GM19025 (cell line): ENCODE data around the gene ANKRD33.

Experiments
- ATAC-seq: cut with Tn5 transposase; IDR thresholded peaks from one replicate; pipeline ENCODE4 v1.9.1; 2021; ENCODE audit warnings: mild to moderate bottlenecking, low read depth, moderate library complexity; ENCODE audit not compliant: unreplicated experiment

Gene ANKRD33

DNA sequence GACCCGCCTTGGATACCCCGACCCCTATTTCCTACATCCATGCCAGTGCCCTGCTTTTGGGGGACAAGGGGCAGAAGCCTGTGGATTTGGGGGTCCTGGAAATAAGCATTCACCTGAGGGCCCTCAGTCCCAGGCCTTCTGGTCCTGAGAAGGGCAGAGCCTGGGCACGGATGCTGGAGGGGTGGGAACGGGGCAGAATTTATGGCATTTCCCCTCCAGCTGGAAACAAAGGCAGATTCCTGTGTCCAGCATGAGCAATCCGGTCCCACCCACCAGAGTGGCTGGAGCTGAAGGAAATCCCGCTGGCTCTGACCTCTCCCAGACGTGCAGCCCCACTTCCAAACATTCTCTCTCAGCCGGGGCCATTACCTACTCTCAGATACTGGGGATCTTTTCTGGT lies 9.3 kb downstream of the ANKRD33 start:
- no peak for ATAC-seq

DNA sequence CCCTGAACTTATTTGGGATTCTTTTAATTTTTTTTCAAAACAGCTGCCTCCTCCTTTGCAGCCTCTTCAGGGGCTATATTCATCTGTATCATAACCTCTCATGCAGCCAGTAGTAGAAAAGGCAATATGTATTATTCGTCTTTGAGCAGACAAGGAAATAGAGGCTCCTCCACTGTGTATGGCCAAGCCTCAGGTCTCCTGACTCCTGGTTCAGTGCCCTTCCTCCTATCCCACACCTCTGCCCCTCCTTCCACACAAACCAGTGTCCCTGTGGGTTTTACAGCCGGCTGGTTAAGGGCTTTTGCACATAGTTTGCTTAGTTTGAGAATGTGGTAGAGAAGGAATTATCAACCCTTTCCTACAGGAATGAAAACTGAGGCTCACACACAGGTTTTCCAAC lies 10.6 kb downstream of the ANKRD33 start:
- ATAC-seq: no peak

DNA sequence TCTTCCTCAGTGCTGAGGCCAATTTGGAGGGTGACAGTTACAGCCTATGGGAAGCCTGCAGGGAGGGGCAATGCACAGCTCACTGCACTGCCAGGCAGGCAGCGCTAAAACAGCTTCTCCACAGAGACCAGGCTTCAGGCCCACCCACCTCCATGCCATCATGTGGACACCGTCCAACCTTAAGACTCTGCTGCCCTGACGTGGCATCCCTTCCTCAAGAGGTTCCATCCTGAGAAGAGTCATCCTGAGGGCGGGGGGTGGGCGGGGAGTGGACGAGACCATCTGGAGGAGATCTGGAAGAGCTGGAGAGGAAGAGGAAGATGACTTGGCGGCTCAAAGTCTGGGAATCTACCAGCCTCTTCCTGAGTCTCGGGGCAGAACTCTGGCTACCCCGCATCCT lies 11.0 kb downstream of the ANKRD33 start:
- ATAC-seq: no peak

DNA sequence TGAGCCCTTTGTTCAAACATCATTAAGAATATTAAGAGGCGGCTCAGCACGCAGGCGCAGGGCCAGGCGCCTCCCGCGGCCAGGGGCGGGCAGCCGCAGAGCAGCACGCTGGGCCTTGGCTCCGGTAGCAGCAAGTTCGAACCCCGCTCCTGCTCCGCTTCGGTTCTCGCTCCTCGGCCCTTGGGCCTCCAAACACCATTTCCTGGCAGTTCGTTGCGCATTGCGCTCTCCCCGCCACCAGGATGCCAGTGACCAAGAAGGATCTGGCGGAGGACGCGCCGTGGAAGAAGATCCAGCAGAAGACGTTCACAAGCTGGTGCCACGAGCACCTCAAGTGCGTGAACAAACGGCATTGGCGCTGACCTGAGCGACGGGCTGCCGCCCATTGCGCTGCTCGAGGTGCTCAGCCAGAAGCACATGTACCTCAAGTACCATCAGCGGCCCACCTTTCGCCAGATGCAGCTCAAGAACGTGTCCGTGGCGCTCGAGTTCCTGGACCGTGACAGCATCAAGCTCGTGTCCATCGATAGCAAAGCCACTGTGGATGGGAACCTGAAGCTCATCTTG lies 12.5 kb downstream of the ANKRD33 start:
- ATAC-seq: no peak

DNA sequence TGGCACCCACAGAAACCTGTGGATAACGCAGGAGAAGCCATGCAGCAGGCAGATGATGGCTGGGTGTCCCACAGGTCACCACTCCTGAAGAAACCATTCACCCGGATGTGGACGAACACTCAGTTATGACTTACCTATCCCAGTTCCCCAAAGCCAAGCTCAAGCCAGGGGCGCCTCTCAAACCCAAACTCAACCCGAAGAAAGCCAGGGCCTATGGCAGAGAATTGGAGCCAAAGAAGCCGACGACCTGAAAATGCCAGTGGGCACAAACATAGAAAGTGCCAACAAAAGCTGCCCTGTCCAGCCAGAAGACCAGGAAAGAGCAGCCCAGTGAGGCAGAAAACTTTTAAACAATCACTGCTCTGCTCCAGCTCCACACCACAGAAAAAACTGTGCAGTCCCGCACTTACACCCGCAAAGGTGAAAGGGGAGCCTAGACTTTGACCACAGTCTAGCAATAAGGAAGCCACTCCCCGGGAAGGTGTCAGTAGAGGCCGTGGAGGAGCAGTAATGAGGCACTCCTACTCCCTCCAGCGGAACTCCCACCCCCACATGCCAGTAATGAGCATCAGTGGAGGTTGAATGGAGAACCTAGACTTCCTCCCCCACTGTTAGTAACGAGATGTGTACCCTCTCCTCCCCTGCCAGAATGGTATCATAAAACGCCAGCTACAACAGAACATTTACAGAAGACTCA lies 13.4 kb downstream of the ANKRD33 start:
- ATAC-seq: no peak

DNA sequence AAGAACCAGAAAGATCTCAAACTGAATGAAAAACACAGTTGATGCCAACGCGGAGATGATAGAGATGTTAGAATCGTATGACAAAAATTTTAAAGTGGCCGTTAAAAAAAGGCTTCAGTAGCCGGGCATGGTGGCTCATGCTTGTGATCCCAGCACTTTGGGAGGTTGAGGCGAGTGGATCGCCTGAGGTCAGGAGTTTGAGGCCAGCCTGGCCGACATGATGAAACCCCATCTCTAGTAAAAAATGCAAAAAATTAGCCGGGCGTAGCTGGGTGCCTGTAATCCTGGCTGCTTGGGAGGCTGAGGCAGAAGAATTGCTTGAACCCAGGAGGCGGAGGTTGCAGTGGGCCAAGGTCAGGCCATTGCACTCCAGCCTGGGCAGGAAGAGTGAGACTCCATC lies 14.0 kb downstream of the ANKRD33 start:
- no peak for ATAC-seq

DNA sequence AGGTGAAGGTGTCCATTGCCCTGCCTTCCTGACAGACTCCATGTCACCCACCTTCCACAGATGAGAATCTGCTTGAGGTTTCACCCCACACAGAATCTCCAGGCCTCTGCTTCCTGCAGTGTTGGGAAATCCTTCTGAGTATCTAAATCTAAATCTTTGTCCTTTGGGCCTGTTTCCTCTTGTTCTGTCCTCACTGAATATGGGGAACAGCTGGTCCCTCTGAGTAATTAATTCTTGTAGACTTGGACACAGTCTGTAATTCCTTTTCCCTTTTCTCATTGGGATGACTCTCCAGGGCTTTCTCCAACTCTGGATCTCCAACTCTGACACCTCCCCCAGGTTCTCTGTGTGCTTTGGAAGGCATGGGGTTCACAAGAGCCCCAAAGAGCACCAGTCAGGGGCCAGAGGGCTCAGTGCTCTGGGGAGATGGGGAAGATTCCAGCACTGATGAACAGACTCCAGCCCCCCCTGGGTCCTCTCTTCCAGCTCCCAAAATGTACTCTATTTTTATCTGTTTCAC lies 17.1 kb downstream of the ANKRD33 start:
- ATAC-seq: no peak

DNA sequence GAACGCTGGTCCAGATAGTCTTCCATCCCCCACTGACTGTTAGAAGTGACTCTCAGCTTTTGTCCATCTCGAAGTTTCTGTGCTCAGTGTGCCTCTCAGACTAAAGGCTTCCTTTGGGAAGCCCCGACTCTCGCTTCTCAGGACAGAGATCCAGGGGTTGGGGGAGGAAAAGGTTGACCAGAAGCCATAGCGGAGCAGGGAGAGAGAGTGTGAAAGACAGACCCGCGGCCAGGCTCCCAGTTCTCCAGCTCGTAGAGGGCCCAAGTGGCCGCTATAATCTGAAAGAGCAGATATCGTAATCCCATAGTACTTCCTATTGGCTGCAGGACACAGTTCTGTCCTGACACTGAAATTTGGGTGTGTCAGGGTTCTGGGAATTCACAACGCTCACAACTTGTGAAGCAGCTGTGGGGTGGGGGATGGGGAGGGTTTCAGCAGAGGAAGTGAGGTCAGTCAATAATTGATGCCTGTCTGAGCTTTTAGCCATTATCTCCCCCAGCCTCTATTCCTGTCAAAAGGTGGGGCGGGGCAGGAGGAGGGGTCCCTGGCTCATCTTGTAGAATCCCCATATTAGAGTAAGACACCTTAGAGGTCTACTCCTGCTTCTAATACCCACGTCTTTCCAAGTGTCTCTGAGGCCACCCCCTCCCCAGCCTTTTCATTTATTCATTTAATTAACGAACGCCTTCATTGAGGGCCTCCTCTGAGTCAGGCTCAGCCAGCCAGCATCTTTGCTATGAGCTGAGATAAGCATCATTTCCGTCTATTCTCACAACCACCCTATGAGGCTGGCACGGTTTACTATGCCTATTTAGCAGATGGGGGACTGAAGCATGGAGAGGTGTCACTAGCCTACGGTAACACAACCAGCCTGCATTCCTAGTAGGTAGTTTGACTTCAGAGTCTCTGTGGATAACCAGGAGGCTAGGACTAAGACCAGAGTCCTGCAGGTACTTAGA lies 17.8 kb downstream of the ANKRD33 start:
- no peak for ATAC-seq

DNA sequence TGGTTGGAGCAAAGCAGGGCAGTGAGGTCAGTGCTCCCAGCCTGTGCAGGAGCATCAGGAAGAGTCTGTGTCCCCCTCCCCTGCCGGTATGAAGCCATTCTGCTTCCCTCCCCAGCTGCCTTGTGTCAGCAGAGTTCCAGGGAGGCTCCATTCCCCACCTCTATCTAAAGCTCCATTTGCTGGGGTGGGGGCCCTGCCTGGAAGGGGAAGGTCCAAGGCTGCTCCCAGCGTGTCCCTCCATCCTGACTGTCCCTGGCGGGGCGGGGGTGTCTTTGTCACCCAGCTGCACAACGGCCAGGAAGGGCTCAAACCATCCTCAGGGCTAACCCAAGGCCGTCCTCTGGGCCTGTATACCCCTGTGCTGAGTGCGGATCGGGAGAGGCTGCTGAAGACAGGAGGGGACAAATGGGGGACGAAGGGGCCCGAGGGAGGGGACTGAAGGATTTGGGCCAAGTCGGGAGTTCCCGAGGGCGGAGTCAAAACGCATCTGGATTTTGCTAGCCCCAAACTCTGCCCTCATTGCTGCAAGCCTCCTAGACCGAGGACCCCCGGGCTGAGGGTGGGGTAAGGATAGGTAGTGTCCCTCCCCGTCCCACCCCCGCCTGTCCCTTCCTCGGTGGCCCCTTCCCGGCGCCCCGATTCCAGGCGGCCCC lies 18.7 kb downstream of the ANKRD33 start:
- no peak for ATAC-seq

DNA sequence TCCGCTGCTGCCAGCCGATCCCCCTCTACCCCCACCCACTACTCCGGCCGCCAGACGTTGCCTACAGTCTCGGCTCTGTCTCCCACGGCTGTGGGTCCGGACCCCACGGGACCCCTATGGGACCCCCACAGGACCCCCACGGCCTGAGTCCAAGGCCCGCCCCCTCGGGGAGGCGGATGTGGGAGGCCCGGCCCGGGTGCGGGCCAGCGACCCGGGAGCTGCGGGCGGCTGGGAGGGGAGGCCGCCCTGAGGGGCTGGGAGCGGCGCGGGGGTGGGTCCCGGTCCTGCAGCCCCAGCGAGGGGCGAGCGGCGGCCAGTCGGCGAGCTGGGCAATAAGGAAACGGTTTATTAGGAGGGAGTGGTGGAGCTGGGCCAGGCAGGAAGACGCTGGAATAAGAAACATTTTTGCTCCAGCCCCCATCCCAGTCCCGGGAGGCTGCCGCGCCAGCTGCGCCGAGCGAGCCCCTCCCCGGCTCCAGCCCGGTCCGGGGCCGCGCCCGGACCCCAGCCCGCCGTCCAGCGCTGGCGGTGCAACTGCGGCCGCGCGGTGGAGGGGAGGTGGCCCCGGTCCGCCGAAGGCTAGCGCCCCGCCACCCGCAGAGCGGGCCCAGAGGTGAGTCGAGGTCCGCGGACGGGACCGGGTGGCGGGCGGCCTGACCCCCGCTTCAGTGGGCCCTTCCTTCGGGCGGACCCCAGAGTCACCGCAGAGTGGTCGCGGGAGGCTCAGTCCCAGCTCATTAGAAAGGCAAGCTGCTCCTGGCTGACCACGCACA lies 19.4 kb downstream of the ANKRD33 start, which contains the start of gene ACVRL1:
ACVRL1 (plus strand) TSS at position 422 of the 773 bp plus-strand sequence. CDS start 4,971 bp downstream, outside the sequence.
- no peak for ATAC-seq

DNA sequence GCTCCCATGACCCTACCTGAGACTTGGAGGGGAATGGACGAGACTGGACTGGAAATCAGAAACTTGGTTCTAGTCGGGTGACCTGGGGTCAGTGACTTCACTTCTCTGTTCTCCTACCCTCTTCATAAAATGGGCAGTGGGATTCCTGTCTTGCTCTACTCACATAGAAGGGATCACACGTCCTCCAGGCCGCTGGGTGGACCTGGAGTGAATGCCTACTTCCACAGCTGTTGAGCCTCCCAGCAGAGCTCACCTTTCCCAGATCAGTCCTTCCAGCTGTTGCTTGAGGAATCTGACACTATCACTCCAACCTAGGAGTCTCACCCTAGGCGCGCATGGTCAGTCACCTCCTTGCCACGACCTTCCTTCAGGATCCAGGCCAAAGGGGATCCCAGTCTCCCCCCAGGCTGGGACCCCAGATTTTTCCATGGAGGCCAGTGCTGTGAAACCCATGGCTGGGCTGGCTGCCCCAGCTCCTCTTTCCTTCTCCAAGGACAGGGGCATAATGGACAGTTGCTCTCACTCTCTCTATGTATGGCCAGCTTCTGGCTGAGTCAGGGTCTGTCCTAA lies 20.0 kb downstream of the ANKRD33 start:
- ATAC-seq: no peak

DNA sequence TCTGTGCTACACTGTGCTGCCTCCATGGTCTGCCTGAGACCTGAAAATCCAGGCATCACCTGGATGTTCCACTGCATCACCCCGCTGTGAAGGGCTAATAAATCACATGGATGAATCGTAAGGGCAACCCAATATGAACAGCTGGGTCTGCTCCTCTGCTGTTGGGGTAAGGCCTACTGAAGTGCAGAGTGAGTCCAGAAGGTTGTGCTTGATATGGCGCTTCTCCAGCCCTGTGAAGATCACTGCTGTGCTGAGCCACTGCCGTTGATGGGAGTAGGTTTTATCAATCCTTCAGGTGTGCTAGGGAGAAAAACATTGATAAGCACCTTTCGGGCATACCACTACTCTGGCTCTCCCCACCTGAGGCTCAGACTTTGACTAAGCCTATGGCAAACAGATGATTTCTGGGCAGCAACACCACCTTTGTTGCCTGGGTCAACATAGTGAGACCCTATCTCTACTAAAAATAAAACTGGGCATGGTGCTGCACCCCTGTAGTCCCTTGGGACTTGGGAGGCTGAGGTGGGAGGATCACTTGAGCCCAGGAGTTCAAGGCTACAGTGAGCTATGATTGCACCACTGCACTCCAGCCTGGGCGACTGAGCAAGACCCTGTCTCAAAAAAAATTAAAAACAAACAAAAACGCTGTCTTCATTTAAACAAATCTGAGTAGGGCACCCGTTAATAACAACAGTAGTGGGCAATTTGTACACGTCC lies 21.1 kb downstream of the ANKRD33 start:
- ATAC-seq: no peak

DNA sequence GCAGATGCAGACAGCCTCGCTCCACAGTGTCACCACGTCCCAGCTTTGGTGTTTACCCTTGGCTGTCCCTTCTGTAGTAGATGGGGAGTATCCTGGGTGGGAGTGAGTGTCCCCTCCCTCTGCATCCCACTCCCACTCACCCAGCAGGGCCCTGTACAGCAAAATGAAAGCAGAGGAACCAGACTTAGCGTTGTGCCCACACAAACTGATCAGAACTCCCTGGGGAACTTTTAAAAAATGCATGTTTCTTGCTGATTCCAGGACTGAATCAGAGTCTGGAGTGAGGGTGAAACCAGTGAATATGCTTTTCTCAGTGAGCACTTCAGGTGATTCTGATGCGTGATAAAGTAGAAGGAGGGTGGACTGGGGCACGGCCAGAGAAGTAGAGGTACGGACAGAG lies 22.3 kb downstream of the ANKRD33 start:
- ATAC-seq: no peak

DNA sequence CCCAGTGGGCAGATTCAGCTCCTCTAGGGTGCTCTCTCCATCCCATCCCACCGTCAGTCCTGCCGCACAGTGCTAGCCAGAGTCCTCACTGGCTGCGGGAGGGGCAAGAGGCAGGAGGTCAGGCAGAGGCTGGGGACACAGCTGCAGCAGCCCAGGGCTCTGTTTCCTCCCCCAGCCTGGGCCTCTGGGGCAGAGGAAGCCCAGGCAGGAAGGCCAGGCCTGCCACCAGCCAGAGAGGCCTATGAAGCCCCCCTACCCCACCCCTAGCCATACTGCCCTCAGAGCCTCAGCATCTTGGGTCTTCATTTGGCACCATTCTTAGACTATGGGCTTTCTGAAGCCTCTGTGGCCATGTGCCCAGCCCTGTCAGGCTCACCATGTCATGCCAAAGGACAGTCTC lies 22.8 kb downstream of the ANKRD33 start:
- no peak for ATAC-seq

DNA sequence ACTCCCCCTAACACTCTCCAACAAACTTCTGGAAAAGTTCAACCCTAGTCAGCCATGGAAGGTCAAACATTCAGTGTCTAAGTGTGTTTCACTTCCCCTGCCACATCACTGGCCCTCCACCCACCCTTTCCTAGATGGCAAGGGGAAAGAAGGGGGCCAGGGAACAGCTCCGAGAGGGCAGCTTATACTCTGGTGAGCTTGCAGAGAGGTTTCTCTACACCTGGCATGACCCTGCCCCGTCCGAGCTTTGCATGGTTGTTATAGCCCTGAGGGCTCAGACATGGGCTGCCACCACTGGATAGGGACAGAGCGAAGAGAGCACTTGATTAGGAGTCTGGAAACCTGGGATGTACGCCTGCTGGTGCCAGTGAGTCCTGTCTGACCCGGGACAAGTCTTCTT lies 23.4 kb downstream of the ANKRD33 start:
- no peak for ATAC-seq

DNA sequence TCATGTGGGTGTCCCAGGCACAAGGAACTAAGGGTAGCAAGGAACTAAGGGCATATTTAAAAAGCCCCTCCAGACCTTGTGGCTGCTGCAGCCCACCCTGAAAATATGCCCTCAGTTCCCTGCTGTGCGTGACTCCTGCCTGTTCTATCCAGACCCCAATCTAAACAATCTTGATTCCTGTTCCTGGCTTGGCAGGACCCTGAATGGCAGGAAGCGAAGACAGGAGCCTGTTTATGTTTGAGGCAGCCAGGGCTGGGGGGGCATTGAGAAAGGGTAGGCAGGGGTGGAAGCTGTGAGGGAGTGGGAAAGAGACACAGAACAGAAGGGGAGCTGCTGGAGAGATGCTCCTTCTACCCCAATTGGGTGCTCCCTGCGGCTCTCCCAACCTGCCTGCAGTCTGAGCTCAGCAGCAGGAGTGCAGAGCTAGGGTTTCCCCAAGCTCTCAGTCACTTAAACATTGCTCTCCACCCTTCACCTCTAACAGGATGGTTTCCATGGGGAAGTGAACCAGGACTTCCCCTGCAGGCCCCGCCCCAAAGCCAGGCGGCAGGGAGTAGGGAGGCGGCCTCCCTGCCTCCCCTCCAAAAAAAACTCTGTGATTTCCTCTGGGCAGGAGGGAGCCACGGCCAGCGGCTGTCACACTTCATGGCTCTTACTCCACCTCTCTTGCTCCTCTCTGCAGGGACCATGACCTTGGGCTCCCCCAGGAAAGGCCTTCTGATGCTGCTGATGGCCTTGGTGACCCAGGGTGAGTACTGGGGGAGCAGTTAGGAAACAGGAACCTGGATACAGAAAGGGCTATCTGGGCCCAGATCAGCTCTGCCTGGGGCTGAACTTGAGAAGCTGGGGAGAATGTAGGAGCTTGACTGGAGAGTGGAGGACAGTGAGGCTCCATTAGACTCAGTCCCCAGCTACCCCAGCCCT lies 24.1 kb downstream of the ANKRD33 start:
- ATAC-seq: no peak

DNA sequence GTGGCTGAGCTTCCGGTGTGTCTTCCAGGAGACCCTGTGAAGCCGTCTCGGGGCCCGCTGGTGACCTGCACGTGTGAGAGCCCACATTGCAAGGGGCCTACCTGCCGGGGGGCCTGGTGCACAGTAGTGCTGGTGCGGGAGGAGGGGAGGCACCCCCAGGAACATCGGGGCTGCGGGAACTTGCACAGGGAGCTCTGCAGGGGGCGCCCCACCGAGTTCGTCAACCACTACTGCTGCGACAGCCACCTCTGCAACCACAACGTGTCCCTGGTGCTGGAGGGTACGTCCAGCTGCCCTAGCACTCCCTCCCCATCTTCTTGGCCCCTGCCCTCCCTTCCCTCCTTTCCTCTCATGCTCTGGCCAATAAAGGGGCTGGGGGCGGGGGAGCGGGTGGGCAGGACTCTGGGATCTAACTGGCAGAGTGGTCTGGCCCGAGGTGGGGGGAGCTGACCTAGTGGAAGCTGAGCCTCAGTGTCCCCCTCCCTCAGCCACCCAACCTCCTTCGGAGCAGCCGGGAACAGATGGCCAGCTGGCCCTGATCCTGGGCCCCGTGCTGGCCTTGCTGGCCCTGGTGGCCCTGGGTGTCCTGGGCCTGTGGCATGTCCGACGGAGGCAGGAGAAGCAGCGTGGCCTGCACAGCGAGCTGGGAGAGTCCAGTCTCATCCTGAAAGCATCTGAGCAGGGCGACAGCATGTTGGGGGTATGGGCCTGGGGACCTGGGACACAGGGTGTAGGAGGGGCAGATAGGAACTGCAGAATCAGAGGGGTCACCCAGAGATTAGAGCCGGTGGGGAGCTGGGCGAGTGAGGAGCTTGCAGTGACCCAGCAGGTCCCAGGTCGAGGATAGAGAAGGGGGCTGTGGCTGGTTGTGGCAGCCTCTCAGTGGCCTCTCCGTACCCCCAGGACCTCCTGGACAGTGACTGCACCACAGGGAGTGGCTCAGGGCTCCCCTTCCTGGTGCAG lies 25.4 kb downstream of the ANKRD33 start:
- ATAC-seq: no peak
